HG03280 (cell line): ENCODE results near the gene ABI2.
A peak's percentile ranks its signal among the peaks of the same experiment; 100 is the strongest.
"Not testable (repeated sequence)": the region's sequence is repeated elsewhere in the genome, so short reads cannot be mapped to it uniquely, and the experiment has no call there.

Experiments used
- ATAC-seq: cut with Tn5 transposase; IDR thresholded peaks from one replicate; pipeline ENCODE4 v1.9.1; 2021; ENCODE audit warnings: mild to moderate bottlenecking, moderate library complexity; ENCODE audit not compliant: unreplicated experiment

The ABI2 gene

GRCh38 chr2:203327901-203328759, at the start of gene ABI2:
TSS of gene ABI2 (plus strand) at chr2:203328394. CDS start at chr2:203328515, 121 bp downstream.
- peak; percentile 56 for ATAC-seq

- ATAC-seq, result no peak
These were observed 48.9 kb upstream of the ABI2 start for GRCh38 chr2:203279288-203279687.

GRCh38 chr2:203280428-203281064, 47.6 kb upstream of the ABI2 start:
- no peak for ATAC-seq

GRCh38 chr2:203282101-203282500, 46.1 kb upstream of the ABI2 start:
- ATAC-seq, result no peak

GRCh38 chr2:203286532-203286931, 41.7 kb upstream of the ABI2 start:
- no peak for ATAC-seq

GRCh38 chr2:203301667-203302066, 26.5 kb upstream of the ABI2 start:
- no peak for ATAC-seq

- ATAC-seq, result not testable (repeated sequence)
These were observed 25.6 kb upstream of the ABI2 start for GRCh38 chr2:203302586-203302985.

GRCh38 chr2:203310688-203311436, 17.3 kb upstream of the ABI2 start:
- ATAC-seq, result no peak

- no peak for ATAC-seq
These were observed 1.8 kb upstream of the ABI2 start for GRCh38 chr2:203326356-203326755.

- ATAC-seq, result no peak
These were observed 653 bp upstream of the ABI2 start for GRCh38 chr2:203327582-203327900.

- peak; percentile 54 for ATAC-seq
These were observed 756 bp downstream of the ABI2 start for GRCh38 chr2:203328760-203329540.

GRCh38 chr2:203330434-203330833, 2.2 kb downstream of the ABI2 start:
- ATAC-seq, result no peak

GRCh38 chr2:203338322-203338721, 10.1 kb downstream of the ABI2 start:
- no peak for ATAC-seq

GRCh38 chr2:203340791-203341487, 12.7 kb downstream of the ABI2 start:
- ATAC-seq, result no peak

GRCh38 chr2:203341741-203342310, 13.6 kb downstream of the ABI2 start:
- ATAC-seq, result no peak

GRCh38 chr2:203342374-203342773, 14.2 kb downstream of the ABI2 start:
- not testable (repeated sequence) for ATAC-seq

GRCh38 chr2:203344667-203345066, 16.5 kb downstream of the ABI2 start:
- no peak for ATAC-seq

- ATAC-seq, result no peak
These were observed 18.4 kb downstream of the ABI2 start for GRCh38 chr2:203346612-203347011.

GRCh38 chr2:203347375-203347774, 19.2 kb downstream of the ABI2 start:
- no peak for ATAC-seq
